HCT116 (cell line): ENCODE data around the gene IL11RA. TPM values are rescaled to one million over a fixed set of nuclear protein-coding genes. Genes with fewer than 3 reads are reported as not detected.

Experiments used
- ATAC-seq: fragments of 200-7000 bp; cut with Tn5 transposase; 2 replicates; pipeline ENCODE4 v1.9.1; 2020; ENCODE audit warnings: mild to moderate bottlenecking, moderate library complexity
- BruUV-seq: library from RNA; stranded (reverse); fragments of 400-500 nt; replicated peaks from 2 replicates; lab custom pipeline; 2021; lab: Mats Ljungman, UMichigan
- CTCF ChIA-PET: fragments of 300-600 bp; sonication (Branson Sonifier 250); formaldehyde crosslinking; loops from one replicate; lab custom pipeline; 2021; ENCODE audit warnings: antibody characterized with exemption; lab: Charles Lee
- POLR2A ChIA-PET: fragments of 300-600, 350-600 bp; sonication (Branson Sonifier 250); formaldehyde crosslinking; loops from one replicate; lab custom pipeline; 2021; ENCODE audit warnings: antibody characterized with exemption; lab: Charles Lee
- RAD21 ChIA-PET, 2 experiments: fragments of 300-600 bp; sonication (Branson Sonifier 250); formaldehyde crosslinking; loops; one replicate each; lab custom pipeline; 2023; ENCODE audit warnings: low total read pairs in 2 of 2; ENCODE audit not compliant: uncharacterized antibody in 2 of 2, unreplicated experiment in 2 of 2, low non-redundant PET in 1 of 2; lab: Charles Lee
- DNase-seq: peaks from one replicate; pipeline ENCODE4 v3.0.0-alpha.2; 2010; ENCODE audit warnings: low read depth, low spot score
- H2AFZ ChIP-seq: fragments of 200-600 bp; shearing (Covaris generic), sonication (generic); 2 replicates; pipeline ENCODE4 v1.6.1; 2017; ENCODE audit warnings: low read depth, mixed run types, mixed read lengths, antibody characterized with exemption, low read length; ENCODE audit not compliant: poor library complexity, severe bottlenecking
- H3K27ac ChIP-seq: 2 replicates; pipeline ENCODE4 v1.5.1; 2012; ENCODE audit warnings: low read depth, low read length
- H3K27me3 ChIP-seq: fragments of 200-600 bp; sonication (generic); 2 replicates; pipeline ENCODE4 v1.6.1; 2016; ENCODE audit warnings: mixed run types, low read length, mixed read lengths; ENCODE audit not compliant: insufficient read depth
- H3K36me3 ChIP-seq, 2 experiments: fragments of 200-500 bp in 1 of 2; fragments of 200-600 bp in 1 of 2; sonication (Bioruptor generic) in 1 of 2; sonication (generic) in 1 of 2; 2 replicates each; pipeline versions ENCODE4 v1.5.1 to v1.6.1; 2014 to 2016; ENCODE audit warnings: low read length in 2 of 2, inconsistent platforms in 1 of 2, mixed read lengths in 1 of 2, mixed run types in 1 of 2; ENCODE audit not compliant: insufficient read depth in 2 of 2, control insufficient read depth in 1 of 2
- H3K4me1 ChIP-seq, 2 experiments: fragments of 200-600 bp in 1 of 2; sonication (generic) in 1 of 2; 2 replicates each; pipeline versions ENCODE4 v1.5.1 to v1.6.1; 2012 to 2017; ENCODE audit warnings: low read length in 2 of 2, inconsistent platforms in 1 of 2, mild to moderate bottlenecking in 1 of 2, mixed read lengths in 1 of 2, mixed run types in 1 of 2, moderate library complexity in 1 of 2; ENCODE audit not compliant: insufficient read depth in 2 of 2, control insufficient read depth in 1 of 2
- H3K4me2 ChIP-seq: fragments of 200-600 bp; sonication (generic); 2 replicates; pipeline ENCODE4 v1.6.1; 2017; ENCODE audit warnings: mixed run types, low read length, mixed read lengths
- H3K4me3 ChIP-seq, 2 experiments: fragments of 200-600 bp in 1 of 2; sonication (generic) in 1 of 2; replicated peaks in 1 of 2; 2 replicates each; pipeline ENCODE4 v1.5.1; 2011 to 2016; ENCODE audit warnings: low read length in 2 of 2, control low read depth in 1 of 2, low read depth in 1 of 2, mild to moderate bottlenecking in 1 of 2, mixed read lengths in 1 of 2, mixed run types in 1 of 2
- H3K79me2 ChIP-seq: fragments of 200-600 bp; sonication (generic); 2 replicates; pipeline ENCODE4 v1.6.1; 2017; ENCODE audit warnings: mild to moderate bottlenecking, mixed run types, low read length, moderate library complexity, mixed read lengths; ENCODE audit not compliant: insufficient read depth
- H3K9ac ChIP-seq: fragments of 200-600 bp; sonication (generic); 2 replicates; pipeline ENCODE4 v1.6.1; 2016; ENCODE audit warnings: low read length, mixed read lengths
- H3K9me2 ChIP-seq: fragments of 200-600 bp; sonication (generic), shearing (Covaris generic); 2 replicates; pipeline ENCODE4 v1.6.1; 2017; ENCODE audit warnings: mixed run types, mild to moderate bottlenecking, moderate library complexity; ENCODE audit not compliant: insufficient read depth
- H3K9me3 ChIP-seq, 2 experiments: fragments of 200-500 bp in 1 of 2; fragments of 200-600 bp in 1 of 2; sonication (Bioruptor generic) in 1 of 2; sonication (generic) in 1 of 2; 2 replicates each; pipeline ENCODE4 v1.6.1; 2014 to 2017; ENCODE audit warnings: low read length in 2 of 2, mixed read lengths in 2 of 2, inconsistent platforms in 1 of 2, low read depth in 1 of 2, mild to moderate bottlenecking in 1 of 2, mixed run types in 1 of 2, moderate library complexity in 1 of 2; ENCODE audit not compliant: control insufficient read depth in 1 of 2, insufficient read depth in 1 of 2
- H4K20me1 ChIP-seq: fragments of 200-600 bp; sonication (generic), shearing (Covaris generic); 2 replicates; pipeline ENCODE4 v1.6.1; 2017; ENCODE audit warnings: mixed run types, mild to moderate bottlenecking, moderate library complexity; ENCODE audit not compliant: insufficient read depth
- CTCF ChIP-seq, 3 experiments: fragments of 200-600 bp in 1 of 3; sonication (generic) in 1 of 3; IDR thresholded peaks in 2 of 3; conservative IDR thresholded peaks in 1 of 3; 2 replicates each; pipeline ENCODE4 v1.5.1; 2012 to 2017; ENCODE audit warnings: low read depth in 2 of 3, low read length in 2 of 3, antibody characterized with exemption in 1 of 3, borderline replicate concordance in 1 of 3, control low read depth in 1 of 3, mild to moderate bottlenecking in 1 of 3, mixed read lengths in 1 of 3, mixed run types in 1 of 3, moderate library complexity in 1 of 3; ENCODE audit not compliant: insufficient read depth in 1 of 3
- ELF1 ChIP-seq: IDR thresholded peaks from 2 replicates; pipeline ENCODE4 v1.6.1; 2012; ENCODE audit warnings: low read depth, borderline replicate concordance
- EZH2phosphoT487 ChIP-seq: fragments of 200-600 bp; IDR thresholded peaks from 2 replicates; pipeline ENCODE4 v1.6.1; 2018; ENCODE audit warnings: antibody characterized with exemption, borderline replicate concordance
- POLR2AphosphoS5 ChIP-seq: IDR thresholded peaks from 2 replicates; pipeline ENCODE4 v1.6.1; 2011; ENCODE audit warnings: mild to moderate bottlenecking, low read depth, low read length, moderate library complexity
- RAD21 ChIP-seq: IDR thresholded peaks from 2 replicates; pipeline ENCODE4 v1.6.1; 2012; ENCODE audit warnings: low read depth, mild to moderate bottlenecking
- TCF7L2 ChIP-seq: IDR thresholded peaks from 2 replicates; pipeline ENCODE4 v1.7.0; 2011; ENCODE audit warnings: borderline replicate concordance, inconsistent platforms; ENCODE audit not compliant: insufficient read depth, insufficient read length; ENCODE audit errors: extremely low read depth
- ZFX ChIP-seq: fragments of 450-650 bp; IDR thresholded peaks from 2 replicates; pipeline ENCODE4 v1.6.1; 2017
- ZNF274 ChIP-seq: fragments of 200-500 bp; sonication (Bioruptor generic); IDR thresholded peaks from 2 replicates; pipeline ENCODE4 v1.6.1; 2014; ENCODE audit warnings: mild to moderate bottlenecking, low read depth, low read length, inconsistent platforms
- intact Hi-C: fragments of 100-400 bp; cut with micrococcal nuclease; formaldehyde crosslinking; loops from 2 replicates; pipeline ENCODE4 v1.10.0; 2022
- total RNA-seq: library from RNA; stranded (reverse); gene quantifications from one replicate; pipeline ENCODE4 v1.2.1, GENCODE V29; 2021; ENCODE audit not compliant: unreplicated experiment
- TF ChIP-seq, protein P1 (sequence below): IDR thresholded peaks from 2 replicates; pipeline ENCODE4 v1.6.1; 2012; ENCODE audit warnings: low read depth
- TF ChIP-seq, protein P2 (sequence below): IDR thresholded peaks from 2 replicates; pipeline ENCODE4 v1.6.1; 2012

IL11RA gene
- total RNA-seq, 1 experiment from 2014 or later = 10.6 TPM

DNA sequence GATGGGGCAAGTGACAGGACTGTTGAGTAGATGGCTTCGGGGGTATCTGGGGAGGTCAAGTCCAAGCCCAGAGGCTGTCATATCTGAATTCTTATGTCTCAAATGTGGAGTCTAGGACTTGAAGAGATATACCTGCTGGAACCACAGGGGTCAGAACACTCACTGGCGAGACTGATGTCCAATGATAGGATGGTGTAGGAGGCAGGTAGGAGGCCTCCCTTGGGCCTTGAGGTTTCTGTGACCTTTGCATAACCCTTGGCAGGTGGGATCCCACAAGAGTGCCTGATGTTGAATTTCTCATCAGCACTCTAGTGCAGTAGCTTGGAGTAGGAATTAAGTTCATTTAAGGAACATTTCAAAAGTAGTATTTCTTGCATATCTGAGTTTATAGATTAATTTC is 55.1 kb downstream of the IL11RA start (continued):
- no peak for TF ChIP-seq CTCF (IDR thresholded peaks at IDR 0.05 in 2 of 3, conservative IDR thresholded peaks at IDR 0.05 in 1 of 3; ENCODE audit: borderline replicate concordance in 1 of 3, insufficient read depth in 1 of 3, low read depth in 2 of 3, low read length in 2 of 3)
- TF ChIP-seq, protein P1, sequence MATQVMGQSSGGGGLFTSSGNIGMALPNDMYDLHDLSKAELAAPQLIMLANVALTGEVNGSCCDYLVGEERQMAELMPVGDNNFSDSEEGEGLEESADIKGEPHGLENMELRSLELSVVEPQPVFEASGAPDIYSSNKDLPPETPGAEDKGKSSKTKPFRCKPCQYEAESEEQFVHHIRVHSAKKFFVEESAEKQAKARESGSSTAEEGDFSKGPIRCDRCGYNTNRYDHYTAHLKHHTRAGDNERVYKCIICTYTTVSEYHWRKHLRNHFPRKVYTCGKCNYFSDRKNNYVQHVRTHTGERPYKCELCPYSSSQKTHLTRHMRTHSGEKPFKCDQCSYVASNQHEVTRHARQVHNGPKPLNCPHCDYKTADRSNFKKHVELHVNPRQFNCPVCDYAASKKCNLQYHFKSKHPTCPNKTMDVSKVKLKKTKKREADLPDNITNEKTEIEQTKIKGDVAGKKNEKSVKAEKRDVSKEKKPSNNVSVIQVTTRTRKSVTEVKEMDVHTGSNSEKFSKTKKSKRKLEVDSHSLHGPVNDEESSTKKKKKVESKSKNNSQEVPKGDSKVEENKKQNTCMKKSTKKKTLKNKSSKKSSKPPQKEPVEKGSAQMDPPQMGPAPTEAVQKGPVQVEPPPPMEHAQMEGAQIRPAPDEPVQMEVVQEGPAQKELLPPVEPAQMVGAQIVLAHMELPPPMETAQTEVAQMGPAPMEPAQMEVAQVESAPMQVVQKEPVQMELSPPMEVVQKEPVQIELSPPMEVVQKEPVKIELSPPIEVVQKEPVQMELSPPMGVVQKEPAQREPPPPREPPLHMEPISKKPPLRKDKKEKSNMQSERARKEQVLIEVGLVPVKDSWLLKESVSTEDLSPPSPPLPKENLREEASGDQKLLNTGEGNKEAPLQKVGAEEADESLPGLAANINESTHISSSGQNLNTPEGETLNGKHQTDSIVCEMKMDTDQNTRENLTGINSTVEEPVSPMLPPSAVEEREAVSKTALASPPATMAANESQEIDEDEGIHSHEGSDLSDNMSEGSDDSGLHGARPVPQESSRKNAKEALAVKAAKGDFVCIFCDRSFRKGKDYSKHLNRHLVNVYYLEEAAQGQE = no peak
- no peak for TF ChIP-seq ZFX
- TF ChIP-seq RAD21 = no peak

DNA sequence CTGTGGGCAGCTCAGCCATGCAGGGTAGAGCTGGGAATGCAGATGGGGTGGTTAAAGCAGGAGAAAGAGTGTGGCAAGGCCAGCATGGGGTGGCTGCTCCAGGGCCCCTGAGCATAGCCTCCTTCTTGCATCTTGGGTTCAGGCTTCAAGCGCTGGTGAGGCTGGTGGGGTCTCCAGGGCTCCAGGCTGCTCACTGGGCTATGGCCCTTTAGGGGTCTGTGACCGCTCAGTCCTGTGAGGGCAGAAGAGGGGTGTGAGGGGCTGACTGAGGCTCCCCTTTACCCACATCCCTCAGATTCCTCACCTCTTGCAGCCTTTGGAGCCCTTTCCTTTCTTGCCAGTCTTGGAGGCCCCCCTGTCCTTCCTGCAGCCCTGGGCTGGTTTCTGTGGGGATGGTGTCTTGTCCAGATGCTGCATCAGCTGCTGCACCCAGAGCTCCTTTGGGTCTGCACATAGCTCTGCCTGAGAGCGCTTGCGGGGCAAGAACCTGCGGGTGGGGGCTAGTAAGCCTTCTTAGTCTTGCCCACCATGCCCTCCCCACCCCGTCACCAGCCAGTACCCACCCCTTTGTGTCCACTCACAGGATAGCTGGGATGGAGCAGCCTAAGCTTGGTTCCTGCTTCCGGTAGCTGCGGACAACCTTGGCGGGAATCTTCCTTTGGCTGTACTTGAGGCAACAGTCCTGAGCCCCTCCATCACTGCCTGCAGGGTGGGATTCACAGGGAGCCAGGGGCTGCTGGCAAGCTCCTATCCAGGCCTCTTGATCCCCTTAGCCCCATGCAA is 57.4 kb downstream of the IL11RA start:
- no TSS peak for BruUV-seq

More for the DNA sequence above, 57.4 kb downstream of the IL11RA start:
- H3K36me3 ChIP-seq = no peaks in the 10 kb centered on the region
- TF ChIP-seq TCF7L2 (no peak), POLR2AphosphoS5 (no peak), ZNF274 (no peak), ELF1 (no peak), EZH2phosphoT487 (no peak)
- TF ChIP-seq, protein P2, sequence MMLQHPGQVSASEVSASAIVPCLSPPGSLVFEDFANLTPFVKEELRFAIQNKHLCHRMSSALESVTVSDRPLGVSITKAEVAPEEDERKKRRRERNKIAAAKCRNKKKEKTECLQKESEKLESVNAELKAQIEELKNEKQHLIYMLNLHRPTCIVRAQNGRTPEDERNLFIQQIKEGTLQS = no peak
- POLR2A ChIA-PET = interaction anchor here (0.7 kb wide), 1 partner anchor 894 kb away, joined by 3 read pairs; no protein-coding TSS in a partner anchor
- H3K79me2 ChIP-seq = no peaks in the 10 kb centered on the region
- H4K20me1 ChIP-seq = no peaks in the 10 kb centered on the region
- peaks cover 18% of the 10 kb centered on the region for H3K27me3 ChIP-seq
- ATAC-seq = no peak
- no peak overlapping the region for H3K4me3 ChIP-seq
- intact Hi-C loops = no loop called here
- H3K9me3 ChIP-seq = no peaks in the 10 kb centered on the region
- no peaks in the 10 kb centered on the region for H3K4me1 ChIP-seq
- H2AFZ ChIP-seq = no peak overlapping the region
- H3K4me2 ChIP-seq = no peak overlapping the region
- no peak overlapping the region for H3K9ac ChIP-seq
- CTCF ChIA-PET = interaction anchor here (0.9 kb wide), 1 partner anchor 8 kb away, joined by 3 read pairs; no protein-coding TSS in a partner anchor
- no peak for DNase-seq
- RAD21 ChIA-PET = no interaction called here
- no peak overlapping the region for H3K27ac ChIP-seq
- no peaks in the 10 kb centered on the region for H3K9me2 ChIP-seq
